Adipocyte (in vitro differentiated cells): Measurements from ENCODE around the gene DYRK1A.

ENCODE experiments used
- DNase-seq: peaks from one replicate; pipeline ENCODE4 v3.0.0-alpha.2; 2015; ENCODE audit warnings: low read depth
- H3K27me3 ChIP-seq: replicated peaks from 2 replicates; pipeline ENCODE4 v1.7.0; 2013; ENCODE audit warnings: mild to moderate bottlenecking, low read length, moderate library complexity; ENCODE audit not compliant: control insufficient read depth, insufficient read depth
- H3K36me3 ChIP-seq: 2 replicates; pipeline ENCODE4 v1.7.0; 2013; ENCODE audit warnings: low read length, mild to moderate bottlenecking, moderate library complexity; ENCODE audit not compliant: control insufficient read depth, insufficient read depth, severe bottlenecking
- H3K4me1 ChIP-seq: 2 replicates; pipeline ENCODE4 v1.7.0; 2013; ENCODE audit warnings: mild to moderate bottlenecking, low read length, moderate library complexity; ENCODE audit not compliant: control insufficient read depth, insufficient read depth
- H3K4me3 ChIP-seq: 2 replicates; pipeline ENCODE4 v1.7.0; 2013; ENCODE audit warnings: mild to moderate bottlenecking, low read length, moderate library complexity
- H3K9ac ChIP-seq: 2 replicates; pipeline ENCODE4 v1.7.0; 2013; ENCODE audit warnings: mild to moderate bottlenecking, low read length, moderate library complexity
- H3K9me3 ChIP-seq: 2 replicates; pipeline ENCODE4 v1.7.0; 2013; ENCODE audit warnings: mild to moderate bottlenecking, low read length, moderate library complexity; ENCODE audit not compliant: control insufficient read depth

The DYRK1A gene

GRCh38 chr21:37502947-37503346 lies 136.4 kb downstream of the DYRK1A start:
- Histone ChIP-seq H3K4me3 (no peak overlapping the region), H3K9ac (no peak overlapping the region), H3K9me3 (peaks cover 11% of the 10 kb centered on the region), H3K27me3 (no peaks in the 10 kb centered on the region), H3K36me3 (peaks cover 75% of the 10 kb centered on the region), H3K4me1 (no peaks in the 10 kb centered on the region)
- DNase-seq = no peak

- no peak overlapping the region for H3K9ac ChIP-seq
- H3K36me3 ChIP-seq = peaks cover 75% of the 10 kb centered on the region
- H3K4me1 ChIP-seq = no peaks in the 10 kb centered on the region
- no peaks in the 10 kb centered on the region for H3K27me3 ChIP-seq
- peak; percentile 63 for DNase-seq
- no peak overlapping the region for H3K4me3 ChIP-seq
- H3K9me3 ChIP-seq = peaks cover 11% of the 10 kb centered on the region
Measured at GRCh38 chr21:37503848-37504467, 137.4 kb downstream of the DYRK1A start.

GRCh38 chr21:37505963-37506362 lies 139.4 kb downstream of the DYRK1A start:
- Histone ChIP-seq H3K4me3 (no peak overlapping the region), H3K27me3 (no peaks in the 10 kb centered on the region), H3K9me3 (peaks cover 11% of the 10 kb centered on the region), H3K4me1 (peaks cover 7% of the 10 kb centered on the region), H3K9ac (no peak overlapping the region), H3K36me3 (peaks cover 87% of the 10 kb centered on the region)
- no peak for DNase-seq

GRCh38 chr21:37507716-37508115 lies 141.1 kb downstream of the DYRK1A start:
- no peak overlapping the region for H3K4me3 ChIP-seq
- H3K27me3 ChIP-seq = no peaks in the 10 kb centered on the region
- H3K9ac ChIP-seq = no peak overlapping the region
- DNase-seq = no peak
- peaks cover 94% of the 10 kb centered on the region for H3K36me3 ChIP-seq
- peaks cover 7% of the 10 kb centered on the region for H3K9me3 ChIP-seq
- H3K4me1 ChIP-seq = peaks cover 7% of the 10 kb centered on the region

GRCh38 chr21:37508341-37508740 lies 141.8 kb downstream of the DYRK1A start:
- peaks cover 92% of the 10 kb centered on the region for H3K36me3 ChIP-seq

GRCh38 chr21:37509802-37510393 lies 143.3 kb downstream of the DYRK1A start:
- peaks cover 7% of the 10 kb centered on the region for H3K4me1 ChIP-seq
- peaks cover 94% of the 10 kb centered on the region for H3K36me3 ChIP-seq
- DNase-seq = peak; percentile 70
- H3K4me3 ChIP-seq = no peak overlapping the region
- H3K9ac ChIP-seq = no peak overlapping the region
- no peaks in the 10 kb centered on the region for H3K27me3 ChIP-seq
- H3K9me3 ChIP-seq = no peaks in the 10 kb centered on the region

More at GRCh38 chr21:37508341-37508740, 141.8 kb downstream of the DYRK1A start:
- DNase-seq = no peak
- Histone ChIP-seq H3K4me1 (peaks cover 7% of the 10 kb centered on the region), H3K4me3 (no peak overlapping the region), H3K9ac (no peak overlapping the region), H3K27me3 (no peaks in the 10 kb centered on the region), H3K9me3 (peaks cover 1% of the 10 kb centered on the region)

- DNase-seq = no peak
- H3K4me3 ChIP-seq = no peak overlapping the region
- H3K9ac ChIP-seq = no peak overlapping the region
- peaks cover 7% of the 10 kb centered on the region for H3K4me1 ChIP-seq
- H3K9me3 ChIP-seq = no peaks in the 10 kb centered on the region
- peaks cover 86% of the 10 kb centered on the region for H3K36me3 ChIP-seq
- no peaks in the 10 kb centered on the region for H3K27me3 ChIP-seq
Measured at GRCh38 chr21:37511848-37512247, 145.3 kb downstream of the DYRK1A start.

- DNase-seq = no peak
- H3K9ac ChIP-seq = no peak overlapping the region
- H3K4me3 ChIP-seq = no peak overlapping the region
- H3K27me3 ChIP-seq = no peaks in the 10 kb centered on the region
- H3K4me1 ChIP-seq = peaks cover 7% of the 10 kb centered on the region
- H3K36me3 ChIP-seq = peaks cover 83% of the 10 kb centered on the region
- H3K9me3 ChIP-seq = no peaks in the 10 kb centered on the region
Measured at GRCh38 chr21:37513383-37513782, 146.8 kb downstream of the DYRK1A start.

- Histone ChIP-seq H3K9ac (no peak overlapping the region), H3K27me3 (no peaks in the 10 kb centered on the region), H3K4me3 (no peak overlapping the region), H3K36me3 (peaks cover 76% of the 10 kb centered on the region), H3K4me1 (peaks cover 13% of the 10 kb centered on the region), H3K9me3 (no peaks in the 10 kb centered on the region)
- no peak for DNase-seq
Measured at GRCh38 chr21:37514038-37514667, 147.6 kb downstream of the DYRK1A start.

- Histone ChIP-seq H3K36me3 (peaks cover 51% of the 10 kb centered on the region), H3K4me3 (no peak overlapping the region), H3K4me1 (peaks cover 8% of the 10 kb centered on the region), H3K9me3 (no peaks in the 10 kb centered on the region), H3K9ac (no peak overlapping the region), H3K27me3 (no peaks in the 10 kb centered on the region)
- DNase-seq = no peak
Measured at GRCh38 chr21:37516998-37517397, 150.4 kb downstream of the DYRK1A start.

- Histone ChIP-seq H3K9me3 (no peaks in the 10 kb centered on the region), H3K27me3 (no peaks in the 10 kb centered on the region)
- no peak for DNase-seq
Measured at GRCh38 chr21:37520801-37521200, 154.2 kb downstream of the DYRK1A start.

More at GRCh38 chr21:37520801-37521200, 154.2 kb downstream of the DYRK1A start:
- no peak overlapping the region for H3K9ac ChIP-seq
- peaks cover 23% of the 10 kb centered on the region for H3K36me3 ChIP-seq
- H3K4me3 ChIP-seq = no peak overlapping the region
- peaks cover 8% of the 10 kb centered on the region for H3K4me1 ChIP-seq
